Amniotic epithelial cell (primary cell): ENCODE measurements around the gene HOXC9.

Experiments
- DNase-seq: peaks from one replicate; pipeline ENCODE4 v3.0.0-alpha.2; 2010; ENCODE audit warnings: low read depth

HOXC9 gene

GRCh38 chr12:54002278-54002914 lies 2.4 kb downstream of the HOXC9 start:
- no peak for DNase-seq

GRCh38 chr12:54002915-54003389 lies 3.0 kb downstream of the HOXC9 start:
- no peak for DNase-seq

DNA sequence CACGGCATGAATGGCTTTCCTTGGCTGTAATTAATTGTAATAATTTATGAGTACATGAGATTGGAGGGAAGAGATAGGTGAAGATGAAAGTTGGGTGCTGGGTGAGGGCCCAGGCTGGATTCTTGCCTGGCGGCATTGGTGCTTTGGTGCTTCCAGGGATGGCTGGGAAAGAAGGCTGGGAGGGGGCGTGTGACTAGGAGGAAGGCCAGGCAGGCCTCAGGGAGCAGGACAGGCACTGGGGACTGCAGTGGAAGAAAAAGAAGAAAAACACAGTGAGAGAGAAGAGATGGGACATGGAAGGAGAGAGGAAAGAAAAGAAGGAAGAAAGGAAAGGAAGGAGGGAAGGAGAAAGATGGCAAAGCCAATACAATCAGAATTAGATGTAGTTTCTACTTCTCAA lies 3.7 kb downstream of the HOXC9 start:
- no peak for DNase-seq

DNA sequence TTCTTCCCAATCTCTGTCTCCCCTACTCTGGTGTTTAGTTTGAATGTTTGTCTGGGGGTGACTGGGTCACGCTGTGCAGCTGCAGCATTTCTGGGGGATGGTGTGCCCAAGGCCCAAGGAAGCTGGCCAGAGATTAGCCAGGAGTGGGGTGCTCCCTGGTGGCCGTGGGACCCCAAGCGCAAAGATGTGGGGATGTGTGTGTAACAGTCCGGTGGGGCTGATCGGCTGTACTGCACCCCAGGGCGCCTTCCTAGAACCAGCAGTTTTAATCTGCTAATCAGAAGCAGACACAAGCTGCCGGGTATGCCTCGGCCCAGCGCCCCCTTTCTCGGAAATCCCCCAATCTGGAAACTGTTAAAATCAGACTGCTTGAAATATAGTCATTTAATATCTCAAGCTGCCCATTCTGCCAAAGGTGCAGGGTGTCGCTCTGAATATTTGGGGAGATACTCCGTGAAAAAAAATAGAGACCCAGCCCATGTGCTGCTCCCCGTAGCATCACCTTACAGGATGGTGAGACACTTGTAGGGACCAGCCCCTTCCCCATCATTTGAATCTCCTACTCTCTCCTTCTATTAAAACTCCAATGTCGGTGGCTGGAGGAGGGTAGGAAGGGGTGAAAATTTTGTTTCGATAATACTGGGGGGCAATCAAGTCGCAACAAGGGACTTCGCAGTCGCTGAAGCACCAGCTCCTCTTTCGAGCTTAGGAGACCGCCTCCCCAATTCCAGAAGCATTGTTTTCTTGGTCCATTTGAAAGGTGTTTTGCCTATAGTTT lies 4.3 kb downstream of the HOXC9 start:
- no peak for DNase-seq

- DNase-seq = no peak
These were observed 5.0 kb downstream of the HOXC9 start for GRCh38 chr12:54004841-54005530.

GRCh38 chr12:54005531-54005852 lies 5.5 kb downstream of the HOXC9 start:
- no peak for DNase-seq

DNA sequence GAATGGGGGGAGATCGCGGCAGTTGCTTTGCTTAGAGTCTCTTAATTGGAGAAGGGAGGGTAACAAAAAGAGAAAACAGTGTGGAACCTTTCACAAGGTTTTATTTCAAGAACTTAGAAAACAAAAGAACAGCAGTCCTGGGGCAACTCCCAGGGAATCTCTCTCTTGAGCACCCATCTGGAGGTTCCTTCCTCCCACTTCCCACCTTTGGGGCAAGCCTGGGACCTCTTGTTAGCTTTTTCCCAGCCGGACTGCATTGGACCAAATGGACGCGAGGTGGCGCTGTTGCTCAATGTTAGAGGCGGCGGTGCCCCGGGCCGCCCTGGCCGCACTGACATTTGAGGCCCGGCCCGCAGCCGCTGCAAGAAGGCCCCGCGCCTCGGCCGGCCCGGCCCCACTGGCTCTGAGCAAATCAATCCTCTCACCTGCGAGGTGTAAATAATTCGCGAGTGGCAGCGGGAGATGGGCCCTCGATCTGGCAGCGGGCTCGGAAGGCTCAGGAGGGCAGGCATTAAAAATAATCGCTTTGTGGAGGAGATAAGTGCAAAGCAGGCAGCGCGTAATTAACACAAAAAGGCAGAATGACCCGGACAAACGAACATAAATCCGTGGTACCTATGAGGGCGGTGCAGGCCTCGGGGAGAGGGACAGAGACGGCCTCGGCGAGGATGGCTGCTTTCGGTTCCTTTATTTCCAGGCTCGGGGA lies 6.0 kb downstream of the HOXC9 start:
- DNase-seq = peak; percentile 72

DNA sequence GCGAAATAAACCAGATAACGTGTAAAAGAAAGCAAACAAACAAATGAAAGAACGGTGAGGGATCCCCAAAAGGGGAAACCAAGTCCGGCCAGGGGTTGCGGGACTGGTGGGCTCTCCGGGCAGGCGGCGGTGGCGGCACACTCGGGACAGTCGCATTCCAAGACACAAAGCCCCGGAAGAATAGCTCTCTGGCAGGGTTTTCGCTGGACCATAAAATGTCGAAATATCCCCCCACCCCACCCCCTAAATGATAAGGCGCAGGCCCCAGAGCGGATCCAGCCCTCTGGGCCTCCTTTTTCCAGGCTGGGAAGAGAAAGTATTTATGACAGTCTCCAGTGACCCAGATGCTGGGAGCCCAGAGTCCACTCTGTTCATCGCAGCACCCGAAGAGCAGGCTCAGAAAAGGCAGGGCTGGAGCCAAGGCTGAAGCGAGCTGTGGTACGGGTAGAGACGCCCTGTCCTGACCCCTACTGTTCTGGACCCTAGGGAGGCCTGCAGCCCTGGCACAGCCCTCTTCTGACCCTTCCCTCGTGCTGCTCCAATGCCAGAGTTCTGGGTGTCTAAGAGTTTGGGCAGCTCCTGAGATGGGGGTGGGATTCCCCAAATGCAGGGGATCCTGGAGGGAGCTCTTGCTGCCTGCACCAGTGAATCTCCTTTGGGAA lies 6.7 kb downstream of the HOXC9 start:
- DNase-seq = no peak

- no peak for DNase-seq
These were observed 7.7 kb downstream of the HOXC9 start for GRCh38 chr12:54007538-54008259.

DNA sequence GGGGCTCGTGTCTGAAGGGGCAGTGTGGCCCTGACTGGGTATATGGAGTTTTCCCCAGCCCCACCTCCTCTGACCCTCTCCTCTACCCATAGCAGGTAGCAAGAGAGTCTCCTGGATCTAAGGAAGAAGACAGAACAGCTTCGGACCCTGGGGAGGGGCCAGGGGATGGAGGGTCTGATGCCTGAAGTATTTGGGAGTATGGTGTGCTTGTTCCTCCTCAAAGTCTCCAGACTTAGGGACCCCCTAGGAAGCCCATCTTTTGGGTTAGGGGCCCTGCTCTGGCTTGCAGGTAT lies 8.2 kb downstream of the HOXC9 start:
- no peak for DNase-seq

DNA sequence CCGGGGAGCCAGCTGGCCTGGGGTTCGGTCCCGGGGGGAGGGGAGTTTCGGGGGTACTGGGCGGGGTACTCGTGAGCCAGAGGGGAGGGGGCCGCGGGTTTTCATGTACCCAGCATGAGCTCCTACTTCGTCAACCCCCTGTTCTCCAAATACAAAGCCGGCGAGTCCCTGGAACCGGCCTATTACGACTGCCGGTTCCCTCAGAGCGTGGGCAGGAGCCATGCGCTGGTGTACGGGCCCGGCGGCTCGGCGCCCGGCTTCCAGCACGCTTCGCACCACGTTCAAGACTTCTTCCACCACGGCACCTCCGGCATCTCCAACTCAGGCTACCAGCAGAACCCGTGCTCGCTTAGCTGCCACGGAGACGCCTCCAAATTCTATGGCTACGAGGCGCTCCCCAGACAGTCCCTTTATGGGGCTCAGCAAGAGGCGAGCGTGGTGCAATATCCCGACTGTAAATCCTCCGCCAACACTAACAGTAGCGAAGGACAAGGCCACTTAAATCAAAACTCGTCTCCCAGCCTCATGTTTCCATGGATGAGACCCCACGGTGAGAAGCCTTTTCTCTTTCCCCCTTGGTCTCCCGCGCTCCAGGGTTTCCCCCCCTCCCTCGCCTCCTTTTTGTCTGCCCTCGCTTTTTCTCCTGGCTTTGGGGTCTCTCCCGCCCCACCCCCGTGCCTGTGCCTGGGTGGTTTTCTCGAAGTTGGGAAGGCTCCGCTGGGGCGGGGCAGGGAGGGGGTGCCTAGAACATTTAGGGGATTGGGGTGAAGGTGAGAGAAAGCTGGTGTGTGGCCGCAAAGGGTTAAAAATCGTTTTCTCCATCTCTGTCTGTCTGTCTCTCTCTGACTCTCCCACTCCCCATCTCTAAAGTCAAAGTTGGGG lies 9.5 kb downstream of the HOXC9 start:
- DNase-seq = peak; percentile 33

DNA sequence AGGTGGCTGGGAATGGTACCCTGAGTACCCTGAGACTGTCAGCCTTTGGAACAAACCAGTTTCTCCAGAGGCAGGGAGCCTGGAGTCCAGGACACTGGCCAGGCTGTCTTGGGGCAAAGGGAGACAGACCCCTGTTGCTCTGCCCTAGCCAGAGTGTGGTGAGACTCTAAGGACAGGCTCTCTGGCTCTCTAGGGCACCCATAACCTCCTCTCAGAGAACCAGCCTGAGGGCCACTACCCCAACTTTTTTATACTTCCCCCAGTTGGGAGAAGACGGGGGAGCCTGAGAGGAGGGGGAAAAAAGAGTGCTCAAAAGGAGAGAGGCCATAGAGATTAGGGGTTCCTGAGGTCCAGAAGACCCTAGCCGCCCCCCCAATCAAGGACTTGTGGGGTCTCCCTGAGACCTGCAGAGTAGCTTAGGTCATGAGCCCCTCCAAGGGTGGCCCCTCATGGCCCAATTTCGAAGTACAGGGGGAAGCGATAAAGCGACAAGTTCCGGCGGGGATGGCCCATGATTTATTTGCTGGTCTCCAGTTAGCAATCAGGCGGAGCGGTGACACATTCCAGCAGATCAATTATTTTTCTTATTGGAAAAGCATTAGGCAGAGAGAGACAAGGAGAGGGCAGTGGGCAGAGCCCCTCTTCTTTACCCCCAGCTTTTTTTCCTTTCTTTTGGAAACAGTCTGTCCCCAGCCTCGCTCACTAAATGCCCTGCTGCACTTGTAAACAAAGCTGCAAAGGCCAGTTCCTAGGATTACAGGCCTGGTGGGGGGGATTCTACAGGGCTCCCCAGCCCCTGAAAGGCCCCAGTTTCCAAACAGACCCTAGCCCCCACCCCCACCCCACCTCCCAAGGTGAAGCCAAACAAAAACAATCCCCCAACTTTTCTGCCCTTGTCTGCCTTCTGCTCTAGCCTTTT lies 10.4 kb downstream of the HOXC9 start:
- no peak for DNase-seq

DNA sequence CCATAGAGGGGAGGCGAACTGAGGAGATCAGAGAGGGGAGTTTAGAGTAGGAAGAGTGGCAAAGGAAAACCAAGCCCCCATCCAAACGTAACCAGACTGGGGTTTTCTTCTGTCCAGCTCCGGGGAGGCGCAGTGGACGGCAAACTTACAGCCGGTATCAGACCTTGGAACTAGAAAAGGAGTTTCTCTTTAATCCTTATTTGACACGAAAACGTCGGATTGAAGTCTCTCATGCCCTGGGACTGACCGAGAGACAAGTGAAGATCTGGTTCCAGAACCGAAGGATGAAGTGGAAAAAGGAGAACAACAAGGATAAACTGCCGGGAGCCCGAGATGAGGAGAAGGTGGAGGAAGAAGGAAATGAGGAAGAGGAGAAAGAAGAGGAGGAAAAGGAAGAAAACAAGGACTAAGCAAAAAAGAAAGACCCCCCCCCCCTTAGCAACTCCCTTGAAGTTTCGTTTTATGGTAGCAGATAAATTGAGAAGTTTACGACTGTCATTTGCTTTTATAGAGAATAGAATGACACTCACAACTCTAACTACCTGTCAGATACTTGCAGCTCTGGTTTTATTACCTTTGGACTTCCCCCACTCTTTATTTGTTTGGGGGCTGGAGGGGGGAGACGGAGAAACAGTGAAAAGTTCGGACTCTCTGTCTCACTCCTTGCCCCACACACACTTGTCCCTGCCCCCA lies 11.2 kb downstream of the HOXC9 start:
- no peak for DNase-seq

- no peak for DNase-seq
These were observed 11.9 kb downstream of the HOXC9 start for GRCh38 chr12:54011665-54012532.

DNA sequence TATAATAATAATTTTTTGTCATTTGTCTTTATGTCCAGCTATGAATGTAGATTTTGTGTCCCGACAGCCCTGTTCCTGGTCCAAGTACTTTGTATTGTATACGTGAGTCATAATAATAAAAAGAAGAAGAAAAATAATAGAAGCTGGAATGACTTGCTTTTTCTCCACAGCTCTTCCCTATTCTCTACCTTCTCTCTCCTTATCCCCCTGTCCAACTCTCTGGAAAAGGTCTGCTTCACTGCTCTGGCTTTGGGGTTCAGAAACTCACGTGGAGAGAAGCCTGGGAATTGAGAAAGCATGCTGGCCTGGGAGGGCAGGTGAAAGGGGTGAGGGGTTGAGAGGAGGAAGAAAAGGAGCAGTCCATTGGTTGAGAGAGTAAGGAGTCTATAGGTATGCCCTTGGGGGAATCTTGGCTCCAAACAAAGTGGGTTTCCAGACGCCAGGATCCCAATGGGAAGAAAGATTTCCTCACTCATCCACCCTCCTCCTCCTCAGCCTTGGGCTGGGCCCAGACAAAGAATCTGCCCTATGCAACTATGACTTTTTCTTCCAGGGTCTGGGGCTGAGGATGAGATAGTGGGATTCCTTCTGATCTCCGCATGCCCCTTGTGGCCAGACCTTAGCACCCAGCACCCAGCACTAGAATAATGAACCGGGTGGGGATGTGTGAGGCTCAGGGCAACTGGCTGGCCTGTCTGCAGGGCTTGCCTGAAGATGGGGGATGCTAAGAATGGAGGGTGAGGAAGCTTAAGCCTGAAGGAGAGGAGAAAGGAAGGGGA lies 12.9 kb downstream of the HOXC9 start:
- peak; percentile 60 for DNase-seq

DNA sequence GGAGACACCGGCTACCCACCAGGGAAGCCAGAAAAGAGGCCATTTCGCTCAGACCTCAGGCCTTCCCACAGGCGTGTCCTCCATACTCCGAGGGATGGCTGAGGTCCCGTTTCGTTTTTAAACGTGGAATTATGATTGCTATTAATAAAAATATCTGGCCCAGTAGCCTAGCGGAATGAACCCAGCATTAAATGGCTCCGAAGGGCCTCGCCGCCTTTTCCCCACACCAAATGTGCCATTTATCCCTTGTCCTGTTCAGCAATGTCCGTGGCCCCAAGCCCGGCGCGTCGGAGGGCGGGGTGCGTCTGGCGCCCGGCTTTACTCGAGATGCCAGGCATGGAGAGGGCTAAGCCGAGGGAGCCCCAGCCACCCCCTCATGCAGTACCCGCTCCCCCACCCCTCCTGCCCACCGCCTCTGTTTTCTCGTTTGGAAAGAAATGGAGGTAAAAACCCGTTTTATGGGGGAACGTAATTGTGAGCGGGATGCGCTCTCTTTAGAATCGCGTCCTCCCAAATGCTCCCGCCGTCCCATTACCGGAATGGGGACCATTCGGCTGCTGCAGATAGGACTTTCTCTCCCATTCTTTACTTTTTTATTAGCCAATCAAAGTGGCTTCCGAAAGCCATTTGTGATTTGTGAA lies 14.5 kb downstream of the HOXC9 start:
- no peak for DNase-seq
